Thyroid gland (tissue), 4 donors: ENCODE data around the gene GUCY1A2.

Source experiments
- POLR2A ChIP-seq, 2 donors: fragments of 450-650 bp; IDR thresholded peaks; one replicate each; pipeline ENCODE4 v1.6.1; 2017; ENCODE audit warnings: antibody characterized with exemption in 2 of 2, mild to moderate bottlenecking in 2 of 2, moderate library complexity in 1 of 2
- TF ChIP-seq, protein P1 (sequence below), 6 experiments: fragments of 200-600 bp in 3 of 6; fragments of 450-650 bp in 3 of 6; sonication (generic) in 3 of 6; IDR thresholded peaks; one replicate each; pipeline ENCODE4 v1.5.1; 2016 to 2019; ENCODE audit warnings: antibody characterized with exemption in 6 of 6, mild to moderate bottlenecking in 2 of 6, inconsistent platforms in 1 of 6, moderate library complexity in 1 of 6

DNA sequence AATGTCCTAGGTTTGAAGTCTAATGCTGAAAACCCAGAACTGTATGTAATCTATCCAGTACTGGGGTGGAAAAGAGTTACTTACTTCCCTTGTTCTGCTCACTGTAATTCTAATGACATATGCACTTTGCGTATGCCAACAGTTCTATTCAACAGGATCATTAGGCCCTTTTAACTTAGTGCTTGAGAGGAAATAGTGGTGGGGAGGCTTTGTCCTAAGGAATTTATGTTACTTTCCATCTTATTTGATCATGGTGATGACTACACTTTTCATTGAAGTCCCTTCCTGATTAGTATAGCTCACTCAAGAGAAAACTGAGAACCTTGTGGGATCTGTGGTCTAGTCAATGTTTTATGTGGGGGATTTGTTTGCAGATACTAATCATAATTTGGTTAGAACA, 348.2 kb downstream of the GUCY1A2 start:
- no peak for TF ChIP-seq POLR2A (IDR thresholded peaks at IDR 0.05)
- TF ChIP-seq, protein P1, sequence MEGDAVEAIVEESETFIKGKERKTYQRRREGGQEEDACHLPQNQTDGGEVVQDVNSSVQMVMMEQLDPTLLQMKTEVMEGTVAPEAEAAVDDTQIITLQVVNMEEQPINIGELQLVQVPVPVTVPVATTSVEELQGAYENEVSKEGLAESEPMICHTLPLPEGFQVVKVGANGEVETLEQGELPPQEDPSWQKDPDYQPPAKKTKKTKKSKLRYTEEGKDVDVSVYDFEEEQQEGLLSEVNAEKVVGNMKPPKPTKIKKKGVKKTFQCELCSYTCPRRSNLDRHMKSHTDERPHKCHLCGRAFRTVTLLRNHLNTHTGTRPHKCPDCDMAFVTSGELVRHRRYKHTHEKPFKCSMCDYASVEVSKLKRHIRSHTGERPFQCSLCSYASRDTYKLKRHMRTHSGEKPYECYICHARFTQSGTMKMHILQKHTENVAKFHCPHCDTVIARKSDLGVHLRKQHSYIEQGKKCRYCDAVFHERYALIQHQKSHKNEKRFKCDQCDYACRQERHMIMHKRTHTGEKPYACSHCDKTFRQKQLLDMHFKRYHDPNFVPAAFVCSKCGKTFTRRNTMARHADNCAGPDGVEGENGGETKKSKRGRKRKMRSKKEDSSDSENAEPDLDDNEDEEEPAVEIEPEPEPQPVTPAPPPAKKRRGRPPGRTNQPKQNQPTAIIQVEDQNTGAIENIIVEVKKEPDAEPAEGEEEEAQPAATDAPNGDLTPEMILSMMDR (IDR thresholded peaks at IDR 0.05): no peak
